ENCODE data around the gene TRIM42. TPM values are rescaled to one million over a fixed set of nuclear protein-coding genes. Genes with fewer than 3 reads are reported as not detected.

TRIM42 gene
- polyA plus RNA-seq (ENCODE audit: low read depth in 6 of 6): not detected

GRCh38 chr3:140677764-140678163, at the start of gene TRIM42:
TSS of gene TRIM42 (plus strand) at chr3:140678064. CDS start at chr3:140678230, 166 bp downstream.
- no peaks in the 10 kb centered on the region for H3K4me1 Mint-ChIP-seq
- H3K27ac Mint-ChIP-seq: no peak within 1 kb of the TSS
- DNase-seq: no peak
- H3K36me3 Mint-ChIP-seq: no peaks in the 10 kb centered on the region
- peaks cover 0 to 5% (median 4%) of the 10 kb centered on the region in 7 donors for H3K9me3 Mint-ChIP-seq
- ATAC-seq (ENCODE audit: low read depth in 2 of 2): no peak
- H3K4me3 Mint-ChIP-seq: no peak within 1 kb of the TSS
- no peaks in the 10 kb centered on the region for H3K27me3 Mint-ChIP-seq

GRCh38 chr3:140628606-140629005, 49.3 kb upstream of the TRIM42 start:
- Mint-ChIP-seq H3K9me3 (peaks cover 0 to 4% (median 0%) of the 10 kb centered on the region in 7 donors), H3K27me3 (no peaks in the 10 kb centered on the region), H3K4me3 (no peak overlapping the region), H3K27ac (no peak overlapping the region), H3K4me1 (no peaks in the 10 kb centered on the region), H3K36me3 (no peaks in the 10 kb centered on the region)
- ATAC-seq (ENCODE audit: low read depth in 2 of 2) (no peak), DNase-seq (no peak)

- DNase-seq (no peak), ATAC-seq (ENCODE audit: low read depth in 2 of 2) (no peak)
- Mint-ChIP-seq H3K9me3 (peaks cover 0 to 4% (median 0%) of the 10 kb centered on the region in 7 donors), H3K27ac (no peak overlapping the region), H3K27me3 (no peaks in the 10 kb centered on the region), H3K4me3 (no peak overlapping the region), H3K4me1 (no peaks in the 10 kb centered on the region), H3K36me3 (no peaks in the 10 kb centered on the region)
These were observed 48.3 kb upstream of the TRIM42 start for GRCh38 chr3:140629357-140630137.

GRCh38 chr3:140630366-140630765, 47.5 kb upstream of the TRIM42 start:
- H3K27ac Mint-ChIP-seq: no peak overlapping the region
- ATAC-seq (ENCODE audit: low read depth in 2 of 2): no peak
- H3K4me3 Mint-ChIP-seq: no peak overlapping the region
- no peaks in the 10 kb centered on the region for H3K36me3 Mint-ChIP-seq
- peaks cover 0 to 4% (median 0%) of the 10 kb centered on the region in 7 donors for H3K9me3 Mint-ChIP-seq
- no peaks in the 10 kb centered on the region for H3K27me3 Mint-ChIP-seq
- no peaks in the 10 kb centered on the region for H3K4me1 Mint-ChIP-seq
- no peak for DNase-seq

- DNase-seq (no peak), ATAC-seq (ENCODE audit: low read depth in 2 of 2) (no peak)
- H3K27ac Mint-ChIP-seq: no peak overlapping the region
- H3K36me3 Mint-ChIP-seq: no peaks in the 10 kb centered on the region
- peaks cover 0 to 4% (median 0%) of the 10 kb centered on the region in 7 donors for H3K9me3 Mint-ChIP-seq
- no peaks in the 10 kb centered on the region for H3K27me3 Mint-ChIP-seq
- no peaks in the 10 kb centered on the region for H3K4me1 Mint-ChIP-seq
- no peak overlapping the region for H3K4me3 Mint-ChIP-seq
These were observed 47.0 kb upstream of the TRIM42 start for GRCh38 chr3:140630866-140631265.

- DNase-seq (no peak), ATAC-seq (ENCODE audit: low read depth in 2 of 2) (no peak)
- Mint-ChIP-seq H3K27me3 (peaks cover 0 to under 1% (median 0%) of the 10 kb centered on the region in 3 donors), H3K27ac (no peak overlapping the region), H3K9me3 (peaks cover 0 to 2% (median 0%) of the 10 kb centered on the region in 7 donors), H3K4me3 (no peak overlapping the region), H3K4me1 (no peaks in the 10 kb centered on the region), H3K36me3 (no peaks in the 10 kb centered on the region)
These were observed 42.6 kb upstream of the TRIM42 start for GRCh38 chr3:140635276-140635675.

- no peaks in the 10 kb centered on the region for H3K36me3 Mint-ChIP-seq
- no peak overlapping the region for H3K4me3 Mint-ChIP-seq
- no peak for ATAC-seq (ENCODE audit: low read depth in 2 of 2)
- no peaks in the 10 kb centered on the region for H3K4me1 Mint-ChIP-seq
- H3K9me3 Mint-ChIP-seq: peaks cover 0 to 2% (median 0%) of the 10 kb centered on the region in 7 donors
- H3K27ac Mint-ChIP-seq: no peak overlapping the region
- H3K27me3 Mint-ChIP-seq: peaks cover 0 to 6% (median 0%) of the 10 kb centered on the region in 3 donors
- no peak for DNase-seq
These were observed 41.3 kb upstream of the TRIM42 start for GRCh38 chr3:140636406-140637138.

GRCh38 chr3:140651287-140651686, 26.6 kb upstream of the TRIM42 start:
- Mint-ChIP-seq H3K4me1 (no peaks in the 10 kb centered on the region), H3K36me3 (no peaks in the 10 kb centered on the region), H3K9me3 (peaks cover 0 to 7% (median 4%) of the 10 kb centered on the region in 7 donors), H3K4me3 (no peak overlapping the region), H3K27ac (no peak overlapping the region), H3K27me3 (peaks cover 3 to 29% (median 11%) of the 10 kb centered on the region in 3 donors)
- no peak for ATAC-seq (ENCODE audit: low read depth in 2 of 2)
- DNase-seq: no peak

GRCh38 chr3:140655678-140656077, 22.2 kb upstream of the TRIM42 start:
- H3K9me3 Mint-ChIP-seq: peaks cover 3 to 22% (median 11%) of the 10 kb centered on the region in 7 donors
- H3K27ac Mint-ChIP-seq: no peak overlapping the region
- H3K36me3 Mint-ChIP-seq: no peaks in the 10 kb centered on the region
- ATAC-seq (ENCODE audit: low read depth in 2 of 2): no peak
- no peaks in the 10 kb centered on the region for H3K4me1 Mint-ChIP-seq
- no peak for DNase-seq
- peaks cover 3 to 26% (median 12%) of the 10 kb centered on the region in 3 donors for H3K27me3 Mint-ChIP-seq
- H3K4me3 Mint-ChIP-seq: no peak overlapping the region

- DNase-seq: no peak
- no peak for ATAC-seq (ENCODE audit: low read depth in 2 of 2)
- H3K9me3 Mint-ChIP-seq: peaks cover 9 to 44% (median 24%) of the 10 kb centered on the region in 7 donors
- no peak overlapping the region for H3K27ac Mint-ChIP-seq
- no peak overlapping the region for H3K4me3 Mint-ChIP-seq
- no peaks in the 10 kb centered on the region for H3K27me3 Mint-ChIP-seq
- H3K4me1 Mint-ChIP-seq: no peaks in the 10 kb centered on the region
- H3K36me3 Mint-ChIP-seq: no peaks in the 10 kb centered on the region
These were observed 13.8 kb upstream of the TRIM42 start for GRCh38 chr3:140664111-140664510.

- no peak for ATAC-seq (ENCODE audit: low read depth in 2 of 2)
- Mint-ChIP-seq H3K4me3 (no peak overlapping the region), H3K27me3 (peaks cover 0 to 2% (median 0%) of the 10 kb centered on the region in 3 donors), H3K36me3 (no peaks in the 10 kb centered on the region), H3K27ac (no peak overlapping the region), H3K9me3 (peaks cover 0 to 4% (median 1%) of the 10 kb centered on the region in 7 donors), H3K4me1 (no peaks in the 10 kb centered on the region)
- DNase-seq: no peak
These were observed 4.7 kb downstream of the TRIM42 start for GRCh38 chr3:140682586-140682985.

- Mint-ChIP-seq H3K27me3 (peaks cover 0 to 3% (median 0%) of the 10 kb centered on the region in 3 donors), H3K4me3 (no peak overlapping the region), H3K36me3 (no peaks in the 10 kb centered on the region), H3K27ac (no peak overlapping the region), H3K9me3 (peaks cover 0 to 4% (median 0%) of the 10 kb centered on the region in 7 donors), H3K4me1 (no peaks in the 10 kb centered on the region)
- DNase-seq (no peak), ATAC-seq (ENCODE audit: low read depth in 2 of 2) (no peak)
These were observed 8.3 kb downstream of the TRIM42 start for GRCh38 chr3:140686128-140686527.

- Mint-ChIP-seq H3K9me3 (peaks cover 0 to 4% (median 0%) of the 10 kb centered on the region in 7 donors), H3K36me3 (no peaks in the 10 kb centered on the region), H3K27ac (no peak overlapping the region), H3K27me3 (peaks cover 0 to 3% (median 0%) of the 10 kb centered on the region in 3 donors), H3K4me1 (no peaks in the 10 kb centered on the region), H3K4me3 (no peak overlapping the region)
- no peak for DNase-seq
- no peak for ATAC-seq (ENCODE audit: low read depth in 2 of 2)
These were observed 9.1 kb downstream of the TRIM42 start for GRCh38 chr3:140686948-140687347.
